GM19035 (cell line): ENCODE measurements around the gene ABHD17B.

Experiments
- ATAC-seq: cut with Tn5 transposase; IDR thresholded peaks from one replicate; pipeline ENCODE4 v1.9.1; 2021; ENCODE audit not compliant: unreplicated experiment

ABHD17B gene

GRCh38 chr9:71822935-71823334 is 88.1 kb downstream of the ABHD17B start:
- ATAC-seq: no peak

GRCh38 chr9:71822456-71822855 is 88.5 kb downstream of the ABHD17B start:
- no peak for ATAC-seq

- no peak for ATAC-seq
These were observed 89.6 kb downstream of the ABHD17B start for GRCh38 chr9:71821405-71821804.

- ATAC-seq: no peak
These were observed 90.5 kb downstream of the ABHD17B start for GRCh38 chr9:71820403-71820921.

- ATAC-seq: no peak
These were observed 91.8 kb downstream of the ABHD17B start for GRCh38 chr9:71819115-71819739.

GRCh38 chr9:71816916-71817451 is 94.0 kb downstream of the ABHD17B start:
- ATAC-seq: no peak
